Right lobe of liver (tissue), 4 donors: ENCODE data around the gene COL4A6.

Experiments
- CTCF ChIP-seq, 4 donors: fragments of 200-600 bp in 3 of 4; fragments of 450-650 bp in 1 of 4; IDR thresholded peaks; one replicate each; pipeline versions ENCODE4 v1.5.1 to v1.8.0; 2016 to 2022; ENCODE audit warnings: antibody characterized with exemption in 4 of 4, mild to moderate bottlenecking in 2 of 4
- POLR2A ChIP-seq: fragments of 450-650 bp; IDR thresholded peaks from one replicate; pipeline ENCODE4 v1.6.1; 2017; ENCODE audit warnings: antibody characterized with exemption, mild to moderate bottlenecking
- donor health status: DM: no; HTN: no; CAD: no.
- donor health status: DM: no; HTN: no; CAD: no.
- donor health status: DM: no; HTN: yes; CAD: no.

- TF ChIP-seq POLR2A (no peak), CTCF (IDR thresholded peaks at IDR 0.05) (no peak)
Measured at GRCh38 chrX:108235986-108236385, 202.2 kb downstream of the COL4A6 start.
